Astrocyte (in vitro differentiated cells and primary cell): ENCODE measurements around the gene EHBP1.

Experiments used
- CTCF ChIP-seq: IDR thresholded peaks from 2 replicates; pipeline ENCODE4 v1.5.1; 2011; ENCODE audit warnings: low read depth, mild to moderate bottlenecking, inconsistent platforms, low read length, moderate library complexity; ENCODE audit not compliant: insufficient read depth
- EZH2 ChIP-seq: IDR thresholded peaks from 2 replicates; pipeline ENCODE4 v1.6.1; 2012; ENCODE audit warnings: mild to moderate bottlenecking, low read length, inconsistent platforms; ENCODE audit not compliant: insufficient read depth

GRCh38 chr2:62724106-62724505, 18.6 kb downstream of the EHBP1 start:
- TF ChIP-seq CTCF (no peak), EZH2 (no peak)
